K562 treated with DMSO at 1 percent for 48 hours (cell line): ENCODE measurements around the gene TRIM61. TPM values are rescaled to one million over a fixed set of nuclear protein-coding genes. Genes with fewer than 3 reads are reported as not detected.

Source experiments
- total RNA-seq: library from RNA; unstranded; fragments of 300-600 nt; gene quantifications from 2 replicates; pipeline ENCODE4 v1.2.3, GENCODE V29; 2022; ENCODE audit warnings: low replicate concordance; ENCODE audit errors: extremely low read depth

TRIM61 gene
- not detected in 2 replicates for total RNA-seq

GRCh38 chr4:164977243-164978164, at the start of gene TRIM61:
TSS of gene TRIM61 (minus strand) at chr4:164977657. CDS start at chr4:164970002, 7,655 bp downstream.

Other genes starting within 250 kb of the TRIM61 start
- not detected in 2 replicates for gene SMIM31, start 223.5 kb downstream of the TRIM61 start, total RNA-seq
- gene APELA, start 100.5 kb downstream of the TRIM61 start, total RNA-seq: not detected in 2 replicates
- not detected in 2 replicates for gene TRIM60, start 54.3 kb upstream of the TRIM61 start, total RNA-seq
- not detected in 2 replicates for gene TRIM75, start 76.2 kb upstream of the TRIM61 start, total RNA-seq
- gene TMEM192, start 135.2 kb upstream of the TRIM61 start, total RNA-seq: not detected in 2 replicates
- not detected in 2 replicates for gene KLHL2, start 229.9 kb upstream of the TRIM61 start, total RNA-seq